Heart left ventricle (tissue), 13 donors: Measurements from ENCODE around the gene STXBP5.

Experiments used
- CTCF ChIP-seq, 12 donors: fragments of 200-600 bp; sonication (generic) in 4 of 12; IDR thresholded peaks; one replicate each; pipeline versions ENCODE4 v1.5.0 to v1.8.0; 2018 to 2022; ENCODE audit warnings: antibody characterized with exemption in 12 of 12, mild to moderate bottlenecking in 5 of 12
- POLR2A ChIP-seq, 2 donors: fragments of 450-650 bp; IDR thresholded peaks; one replicate each; pipeline ENCODE4 v1.6.1; 2017; ENCODE audit warnings: antibody characterized with exemption in 2 of 2, mild to moderate bottlenecking in 2 of 2, moderate library complexity in 2 of 2
- donor health status: ischemic (EF 13 %, LVEDD 7.1; RV severe dilation, severe dysfunction).
- donor health status: DM: no; HTN: yes; CAD: no.
- donor health status: DM: no; HTN: no; CAD: no.
- donor health status: ischemic (EF 25% LVEDD 6.9; RV normal size, moderate dysfunction).
- donor health status: ischemic (EF 25% LVEDD 5.7; RV mildly dilated, moderate dysfunction).
- donor health status: ischemic (EF 35%, LVEDD 5.7; RV mildly dilated, moderate dysfunction).
- donor health status: nonischemic (EF 11% LVEDD 7.7; RV severe dilation, severe dysfunction).
- donor health status: DM: yes; HTN: yes; CAD: no.
- donor health status: PGD.
- donor health status: ischemic (EF 29% LVEDD 5.4; RV normal size, mild dysfunction).
- donor health status: nonischemic (EF 23%, LVEDD 6.1; RV moderate dilation, normal function).

- TF ChIP-seq CTCF (IDR thresholded peaks at IDR 0.05): no peak
- no peak for TF ChIP-seq POLR2A (IDR thresholded peaks at IDR 0.05)
Measured at GRCh38 chr6:147207351-147207750, 3.1 kb downstream of the STXBP5 start.
